GM23248 (cell line): ENCODE results near the gene CNST. TPM values are rescaled to one million over a fixed set of nuclear protein-coding genes. Genes with fewer than 3 reads are reported as not detected.
A peak's percentile ranks its signal among the peaks of the same experiment; 100 is the strongest.
"Not testable (repeated sequence)": the region's sequence is repeated elsewhere in the genome, so short reads cannot be mapped to it uniquely, and the experiment has no call there.

ENCODE experiments used
- DNase-seq: peaks from one replicate; pipeline ENCODE4 v3.0.0-alpha.2; 2015
- H2AFZ ChIP-seq: fragments of 200-600 bp; sonication (generic); 2 replicates; pipeline ENCODE4 v1.6.1; 2016; ENCODE audit warnings: antibody characterized with exemption
- H3F3A ChIP-seq: fragments of 200-600 bp; sonication (generic); 2 replicates; pipeline ENCODE4 v1.6.1; 2016; ENCODE audit warnings: mild to moderate bottlenecking, antibody characterized with exemption, mixed run types; ENCODE audit not compliant: insufficient read depth
- H3K27ac ChIP-seq: fragments of 200-600 bp; sonication (generic); 2 replicates; pipeline ENCODE4 v1.5.1; 2016; ENCODE audit warnings: mild to moderate bottlenecking
- H3K27me3 ChIP-seq: fragments of 200-600 bp; sonication (generic); replicated peaks from 2 replicates; pipeline ENCODE4 v1.6.1; 2016; ENCODE audit warnings: mild to moderate bottlenecking; ENCODE audit not compliant: insufficient read depth
- H3K36me3 ChIP-seq: fragments of 200-600 bp; sonication (generic); 2 replicates; pipeline ENCODE4 v1.6.1; 2016; ENCODE audit warnings: low read depth, mild to moderate bottlenecking
- H3K4me1 ChIP-seq: fragments of 200-600 bp; sonication (generic); 2 replicates; pipeline ENCODE4 v1.6.1; 2016; ENCODE audit warnings: mild to moderate bottlenecking; ENCODE audit not compliant: insufficient read depth
- H3K4me2 ChIP-seq: fragments of 200-600 bp; sonication (generic); one replicate; pipeline ENCODE4 v1.6.1; 2016; ENCODE audit warnings: mild to moderate bottlenecking; ENCODE audit not compliant: unreplicated experiment
- H3K4me3 ChIP-seq: fragments of 200-600 bp; sonication (generic); 2 replicates; pipeline ENCODE4 v1.5.1; 2016; ENCODE audit warnings: mild to moderate bottlenecking
- H3K79me2 ChIP-seq: fragments of 200-600 bp; sonication (generic); 2 replicates; pipeline ENCODE4 v1.6.1; 2016; ENCODE audit warnings: mild to moderate bottlenecking; ENCODE audit not compliant: insufficient read depth
- H3K9ac ChIP-seq: fragments of 200-600 bp; sonication (generic); 2 replicates; pipeline ENCODE4 v1.6.1; 2016; ENCODE audit warnings: mild to moderate bottlenecking
- H3K9me2 ChIP-seq: fragments of 200-600 bp; sonication (generic); 2 replicates; pipeline ENCODE4 v1.6.1; 2016; ENCODE audit warnings: mixed run types, mild to moderate bottlenecking, moderate library complexity; ENCODE audit not compliant: insufficient read depth
- H3K9me3 ChIP-seq: fragments of 200-600 bp; sonication (generic); one replicate; pipeline ENCODE4 v1.6.1; 2017; ENCODE audit warnings: low read depth
- H4K20me1 ChIP-seq: fragments of 200-600 bp; sonication (generic); 2 replicates; pipeline ENCODE4 v1.6.0; 2016; ENCODE audit not compliant: insufficient read depth
- EZH2 ChIP-seq: fragments of 200-600 bp; sonication (generic); IDR thresholded peaks from 2 replicates; pipeline ENCODE4 v1.6.1; 2018; ENCODE audit warnings: antibody characterized with exemption, mild to moderate bottlenecking; ENCODE audit not compliant: insufficient read depth, poor library complexity, severe bottlenecking
- EZH2phosphoT487 ChIP-seq: fragments of 200-600 bp; sonication (generic); IDR thresholded peaks from 2 replicates; pipeline ENCODE4 v1.6.1; 2018; ENCODE audit warnings: antibody characterized with exemption, moderate library complexity, mild to moderate bottlenecking, low read depth; ENCODE audit not compliant: insufficient read depth
- WGBS, 2 experiments: methylation state at CpG; one replicate each; pipeline ENCODE4 v1.1.6; 2015 to 2017; ENCODE audit warnings: low lambda C conversion rate in 2 of 2, low coverage in 1 of 2; ENCODE audit errors: missing lambda C conversion rate in 2 of 2; 5-methylcytosine and 5-hydroxymethylcytosine counted together
- in situ Hi-C: fragments of 300-500 bp; cut with MboI; formaldehyde crosslinking; loops from 2 replicates; pipeline ENCODE4 v1.15.0; 2020
- polyA plus RNA-seq: library from polyadenylated mRNA; unstranded; fragments of >200 nt; fragmentation: Nextera tagmentation; extraction: Ambion mirVana; gene quantifications from 2 replicates; pipeline ENCODE4 v1.2.1, GENCODE V29; 2016
- total RNA-seq: library from RNA; depleted of rRNA; stranded (reverse); fragments of >200 nt; shearing (Covaris generic); gene quantifications from 2 replicates; pipeline ENCODE4 v1.2.3, GENCODE V29; 2014

The CNST gene
- total and polyA plus RNA-seq, 2 experiments from 2014 or later = 33.5 to 41.7 TPM

DNA sequence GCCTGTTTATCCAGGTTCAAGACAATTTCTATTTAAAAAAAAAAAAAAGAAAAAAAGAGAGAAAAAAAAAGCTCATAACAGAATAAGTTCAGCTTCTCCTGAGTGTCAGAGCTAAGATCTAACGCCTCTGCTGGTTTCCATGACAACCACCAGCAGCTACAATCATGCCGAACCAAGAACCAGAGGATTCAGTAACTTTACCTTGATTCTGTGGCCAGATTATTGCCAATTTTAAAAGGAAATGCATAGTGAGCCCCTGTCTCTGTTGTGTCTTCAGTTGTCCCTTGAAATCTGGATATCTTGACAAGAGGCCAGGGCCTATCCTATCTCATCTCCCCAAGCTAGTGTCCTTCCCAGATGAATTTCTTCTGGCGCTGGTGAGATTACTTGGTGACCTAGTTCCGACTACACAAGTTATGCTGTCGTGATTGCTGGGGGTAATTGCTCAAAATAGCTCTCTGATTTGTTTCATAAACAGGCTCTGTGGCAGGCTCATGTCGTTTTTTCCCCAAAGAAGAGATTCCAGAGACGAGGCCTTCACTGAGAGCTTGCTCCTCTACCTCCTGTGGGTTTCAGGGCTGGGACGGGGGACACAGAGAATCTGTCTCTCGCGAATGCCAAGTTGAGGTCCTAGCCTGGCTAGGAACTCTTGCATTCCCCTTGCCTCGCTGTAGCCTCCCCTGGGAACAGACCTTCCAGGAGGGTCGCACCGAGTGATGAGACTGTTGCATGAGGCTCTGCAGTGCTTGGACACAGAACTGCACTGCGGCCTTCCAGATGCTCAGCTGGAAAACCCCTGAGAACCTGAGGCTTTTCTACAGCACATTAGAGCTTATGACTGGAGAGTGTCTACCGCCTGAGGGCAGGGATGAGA is 125.6 kb downstream of the CNST start:
- Histone ChIP-seq H3K9me3 (no peaks in the 10 kb centered on the region), H3K4me2 (no peak overlapping the region), H3K79me2 (no peaks in the 10 kb centered on the region), H3K4me1 (no peaks in the 10 kb centered on the region), H2AFZ (no peak overlapping the region), H3K9me2 (no peaks in the 10 kb centered on the region), H4K20me1 (no peaks in the 10 kb centered on the region), H3K27me3 (no peaks in the 10 kb centered on the region), H3K27ac (no peak overlapping the region), H3K9ac (no peak overlapping the region), H3F3A (no peaks in the 10 kb centered on the region), H3K36me3 (no peaks in the 10 kb centered on the region), H3K4me3 (no peak overlapping the region)
- WGBS, 2 experiments = 44 to 45% methylated on average over 15 of the region's 15 CpGs
- in situ Hi-C loops = no loop called here
- TF ChIP-seq EZH2phosphoT487 (no peak), EZH2 (no peak)
- DNase-seq = peak; percentile 32

DNA sequence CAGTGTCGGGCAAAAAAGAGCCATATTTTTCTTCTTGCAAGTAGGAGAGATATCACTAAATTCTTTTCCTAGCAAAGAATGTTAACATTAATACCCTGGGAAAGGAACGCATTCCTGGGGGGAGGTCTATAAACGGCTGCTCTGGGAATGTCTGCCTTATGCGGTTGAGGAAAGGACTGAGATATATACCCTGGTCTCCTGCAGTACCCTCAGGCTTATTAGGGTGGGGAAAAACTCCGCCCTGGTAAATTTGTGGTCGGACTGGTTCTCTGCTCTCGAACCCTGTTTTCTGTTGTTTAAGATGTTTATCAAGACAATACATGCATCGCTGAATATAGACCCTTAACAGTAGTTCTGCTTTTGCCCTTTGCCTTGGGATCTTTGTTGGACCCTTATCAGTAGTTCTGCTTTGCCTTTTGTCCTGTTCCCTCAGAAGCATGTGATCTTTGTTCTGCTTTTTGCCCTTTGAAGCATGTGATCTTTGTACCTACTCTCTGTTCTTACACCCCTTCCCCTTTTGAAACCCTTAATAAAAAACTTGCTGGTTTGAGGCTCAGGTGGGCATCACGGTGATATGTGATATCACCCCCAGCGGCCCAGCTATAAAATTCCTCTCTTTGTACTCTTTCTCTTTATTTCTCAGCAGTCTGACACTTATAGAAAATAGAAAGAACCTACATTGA is 128.1 kb downstream of the CNST start:
- 82 to 86% methylated on average over 10 of the region's 10 CpGs for WGBS, 2 experiments
- H3K27me3 ChIP-seq, H3K4me1 ChIP-seq, in situ Hi-C loops, H3K9me3 ChIP-seq, H3K36me3 ChIP-seq, H3K79me2 ChIP-seq, H3K4me2 ChIP-seq, H3K27ac ChIP-seq, H2AFZ ChIP-seq, H4K20me1 ChIP-seq, H3K4me3 ChIP-seq, DNase-seq, H3K9me2 ChIP-seq, H3F3A ChIP-seq, H3K9ac ChIP-seq: not testable (repeated sequence)

DNA sequence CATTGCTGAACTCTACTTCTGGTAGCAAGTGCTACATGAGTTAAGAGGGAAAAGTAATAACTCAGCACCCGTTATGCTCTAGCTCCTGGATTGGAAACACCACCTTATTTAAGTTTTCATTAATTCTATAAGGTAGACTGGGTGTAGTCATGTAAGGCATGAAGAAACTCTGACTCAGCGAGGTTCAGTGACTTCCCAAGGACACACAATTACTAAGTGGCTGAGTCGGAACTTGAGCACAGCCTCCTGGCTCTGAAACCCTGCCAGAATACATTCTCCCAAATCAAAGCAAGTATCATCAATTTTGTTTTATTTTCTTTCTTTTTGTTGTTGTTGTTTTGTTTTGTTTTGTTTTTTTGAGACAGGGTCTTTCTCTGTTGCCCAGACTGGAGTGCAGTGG is 128.9 kb downstream of the CNST start:
- no peak for TF ChIP-seq EZH2
- TF ChIP-seq EZH2phosphoT487 = no peak
- in situ Hi-C loops = no loop called here

DNA sequence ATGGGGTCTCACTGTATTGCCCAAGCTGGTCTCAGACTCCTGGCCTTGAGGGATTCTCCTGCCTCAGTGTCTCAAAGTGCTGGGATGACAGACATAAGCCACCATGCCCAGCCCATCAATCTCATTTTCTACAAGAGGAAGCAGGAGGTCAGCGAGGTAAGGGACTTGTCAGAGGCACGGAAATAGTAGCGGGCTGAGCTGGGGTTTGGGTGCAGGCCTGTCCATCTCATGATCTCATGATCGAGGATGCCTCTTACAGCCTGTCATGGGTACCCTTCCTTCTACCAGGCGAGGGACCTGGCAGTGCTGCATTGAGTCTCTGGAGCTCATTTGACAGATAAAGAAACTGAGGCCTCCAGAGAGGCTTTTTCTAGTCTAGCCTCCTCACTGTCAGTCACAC is 129.4 kb downstream of the CNST start:
- no peak overlapping the region for H2AFZ ChIP-seq
- 96 to 98% methylated on average over 5 of the region's 5 CpGs for WGBS, 2 experiments
- no peaks in the 10 kb centered on the region for H3K79me2 ChIP-seq
- no peak overlapping the region for H3K4me3 ChIP-seq
- no peak for DNase-seq
- no peaks in the 10 kb centered on the region for H3K36me3 ChIP-seq
- no peak overlapping the region for H3K27ac ChIP-seq
- H3F3A ChIP-seq = no peaks in the 10 kb centered on the region
- in situ Hi-C loops = no loop called here
- no peaks in the 10 kb centered on the region for H3K27me3 ChIP-seq
- no peaks in the 10 kb centered on the region for H3K9me3 ChIP-seq
- H3K9me2 ChIP-seq = no peaks in the 10 kb centered on the region
- H3K9ac ChIP-seq = no peak overlapping the region
- TF ChIP-seq EZH2 = no peak
- TF ChIP-seq EZH2phosphoT487 = no peak
- H4K20me1 ChIP-seq = no peaks in the 10 kb centered on the region
- H3K4me1 ChIP-seq = peaks cover 9% of the 10 kb centered on the region; the same call in 1 of the 2 replicates
- H3K4me2 ChIP-seq = no peak overlapping the region

More for the DNA sequence above, 128.9 kb downstream of the CNST start:
- Histone ChIP-seq H3K4me2 (no peak overlapping the region), H3K4me3 (no peak overlapping the region), H3F3A (no peaks in the 10 kb centered on the region), H3K27ac (no peak overlapping the region), H3K36me3 (no peaks in the 10 kb centered on the region), H2AFZ (no peak overlapping the region), H3K9ac (no peak overlapping the region), H3K79me2 (no peaks in the 10 kb centered on the region), H4K20me1 (no peaks in the 10 kb centered on the region), H3K4me1 (0 out of 2 replicates have a peak, but pooled peaks cover 4% of the 10 kb centered on the region), H3K27me3 (no peaks in the 10 kb centered on the region), H3K9me2 (no peaks in the 10 kb centered on the region), H3K9me3 (no peaks in the 10 kb centered on the region)
- peak; percentile 71 for DNase-seq
- WGBS, 2 experiments = 48 to 52% methylated on average over 3 of the region's 3 CpGs
